Neural cell (in vitro differentiated cells): ENCODE data around the gene SNRPD3.

Experiments used
- EZH2 ChIP-seq: fragments of 200-600, 300-800 bp; shearing (Covaris generic), sonication (generic); IDR thresholded peaks from 2 replicates; pipeline ENCODE4 v1.6.1; 2014; ENCODE audit warnings: antibody characterized with exemption, low read length, borderline replicate concordance, mild to moderate bottlenecking; ENCODE audit not compliant: insufficient read depth, poor library complexity, severe bottlenecking
- POLR2AphosphoS5 ChIP-seq: IDR thresholded peaks from 2 replicates; pipeline ENCODE4 v1.6.1; 2012
- TF ChIP-seq, protein P1 (sequence below): fragments of 450-650 bp; IDR thresholded peaks from 2 replicates; pipeline ENCODE4 v1.5.1; 2014; ENCODE audit warnings: antibody characterized with exemption, mild to moderate bottlenecking, moderate library complexity; ENCODE audit not compliant: poor library complexity, severe bottlenecking

DNA sequence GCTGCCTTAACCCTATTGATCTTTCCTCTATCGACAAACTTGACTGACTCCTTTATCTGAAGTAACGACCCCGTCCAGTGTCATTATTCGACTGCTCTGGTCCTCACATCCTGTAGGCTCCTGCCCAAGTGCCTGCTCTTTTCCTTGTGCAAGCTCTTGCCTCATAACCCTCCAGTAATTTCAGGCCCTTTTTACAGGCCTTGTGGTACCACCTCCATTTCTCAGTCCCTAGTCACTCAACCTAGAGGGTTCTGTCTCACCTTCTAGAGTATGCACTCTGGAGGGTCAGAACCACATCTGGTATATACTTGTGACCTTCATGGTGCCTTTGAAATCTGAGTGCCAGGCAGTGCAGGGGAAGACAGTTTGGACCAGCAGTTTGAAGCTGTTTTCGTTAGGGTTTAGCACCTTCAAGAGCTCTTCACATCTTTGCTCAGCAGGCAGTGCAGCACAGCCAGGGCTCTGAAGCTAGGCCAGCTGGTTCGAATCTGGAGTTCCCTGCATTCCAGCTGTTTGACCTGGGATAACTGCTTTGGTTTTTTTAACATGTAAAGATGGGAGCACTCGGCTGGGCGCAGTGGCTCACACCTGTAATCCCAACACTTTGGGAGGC, 11.2 kb downstream of the SNRPD3 start:
- TF ChIP-seq EZH2 (no peak), POLR2AphosphoS5 (no peak)
- TF ChIP-seq, protein P1, sequence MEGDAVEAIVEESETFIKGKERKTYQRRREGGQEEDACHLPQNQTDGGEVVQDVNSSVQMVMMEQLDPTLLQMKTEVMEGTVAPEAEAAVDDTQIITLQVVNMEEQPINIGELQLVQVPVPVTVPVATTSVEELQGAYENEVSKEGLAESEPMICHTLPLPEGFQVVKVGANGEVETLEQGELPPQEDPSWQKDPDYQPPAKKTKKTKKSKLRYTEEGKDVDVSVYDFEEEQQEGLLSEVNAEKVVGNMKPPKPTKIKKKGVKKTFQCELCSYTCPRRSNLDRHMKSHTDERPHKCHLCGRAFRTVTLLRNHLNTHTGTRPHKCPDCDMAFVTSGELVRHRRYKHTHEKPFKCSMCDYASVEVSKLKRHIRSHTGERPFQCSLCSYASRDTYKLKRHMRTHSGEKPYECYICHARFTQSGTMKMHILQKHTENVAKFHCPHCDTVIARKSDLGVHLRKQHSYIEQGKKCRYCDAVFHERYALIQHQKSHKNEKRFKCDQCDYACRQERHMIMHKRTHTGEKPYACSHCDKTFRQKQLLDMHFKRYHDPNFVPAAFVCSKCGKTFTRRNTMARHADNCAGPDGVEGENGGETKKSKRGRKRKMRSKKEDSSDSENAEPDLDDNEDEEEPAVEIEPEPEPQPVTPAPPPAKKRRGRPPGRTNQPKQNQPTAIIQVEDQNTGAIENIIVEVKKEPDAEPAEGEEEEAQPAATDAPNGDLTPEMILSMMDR: no peak
